GM10248 (cell line): ENCODE data around the gene AKR1E2.

Experiments used
- CTCF ChIA-PET: fragments of 300-600 bp; sonication (Branson Sonifier 250); formaldehyde crosslinking; extraction: SDS; loops from one replicate; lab custom pipeline; 2021; ENCODE audit warnings: antibody characterized with exemption; lab: Yijun Ruan, JAX
- POLR2A ChIA-PET: fragments of 350-650 bp; sonication (Branson Sonifier 250); formaldehyde crosslinking; extraction: SDS; loops from one replicate; lab custom pipeline; 2020; ENCODE audit warnings: antibody characterized with exemption; lab: Yijun Ruan, JAX
- DNase-seq: peaks from one replicate; pipeline ENCODE4 v3.0.0; 2012; ENCODE audit errors: extremely low spot score
- CTCF ChIP-seq: IDR thresholded peaks from 2 replicates; pipeline ENCODE4 v1.5.1; 2012; ENCODE audit warnings: mild to moderate bottlenecking, low read depth; ENCODE audit errors: extremely low read depth, missing control alignments, control extremely low read depth

Gene AKR1E2

GRCh38 chr10:4825868-4826791 lies at the start of gene AKR1E2:
Gene AKR1E2 (plus strand): TSS chr10:4826207. CDS start chr10:4826325, 118 bp downstream.
- POLR2A ChIA-PET = no interaction called here
- peak; percentile 39 for DNase-seq
- CTCF ChIA-PET = interaction anchor here (1.2 to 4.1 kb wide), 8 partner anchors 10 to 616 kb away, joined by 3 to 19 read pairs (median 6); no protein-coding TSS in a partner anchor
- no peak for TF ChIP-seq CTCF

- POLR2A ChIA-PET = no interaction called here
These were observed 49.8 kb upstream of the AKR1E2 start for GRCh38 chr10:4776234-4776638.

GRCh38 chr10:4778761-4779160 lies 47.2 kb upstream of the AKR1E2 start:
- no peak for DNase-seq
- POLR2A ChIA-PET = no interaction called here
- CTCF ChIA-PET = no interaction called here
- TF ChIP-seq CTCF = no peak

More at GRCh38 chr10:4776234-4776638, 49.8 kb upstream of the AKR1E2 start:
- DNase-seq = no peak
- CTCF ChIA-PET = interaction anchor here (0.9 to 1.5 kb wide), 5 partner anchors 9 to 38 kb away, joined by 3 to 7 read pairs (median 4); no protein-coding TSS in a partner anchor
- TF ChIP-seq CTCF = no peak

GRCh38 chr10:4780091-4780490 lies 45.9 kb upstream of the AKR1E2 start:
- no peak for DNase-seq
- ChIA-PET POLR2A (no interaction called here), CTCF (interaction anchor here (1.0 to 2.9 kb wide), 3 partner anchors 13 to 52 kb away, joined by 3 to 10 read pairs (median 3); no protein-coding TSS in a partner anchor)
- no peak for TF ChIP-seq CTCF

- ChIA-PET POLR2A (no interaction called here), CTCF (interaction anchor here (1.0 to 2.9 kb wide), 6 partner anchors 10 to 1541 kb away, joined by 3 to 10 read pairs (median 3); no protein-coding TSS in a partner anchor)
- no peak for TF ChIP-seq CTCF
- no peak for DNase-seq
These were observed 45.2 kb upstream of the AKR1E2 start for GRCh38 chr10:4780782-4781181.

GRCh38 chr10:4781955-4782354 lies 44.1 kb upstream of the AKR1E2 start:
- DNase-seq = no peak
- no peak for TF ChIP-seq CTCF
- POLR2A ChIA-PET = no interaction called here
- CTCF ChIA-PET = interaction anchor here (1.2 to 2.9 kb wide), 6 partner anchors 11 to 1542 kb away, joined by 3 to 10 read pairs (median 3); no protein-coding TSS in a partner anchor
